Kidney (tissue), 14 donors: ENCODE measurements around the gene STRN3. TPM values are rescaled to one million over a fixed set of nuclear protein-coding genes. Genes with fewer than 3 reads are reported as not detected.
"Not testable (repeated sequence)": the region's sequence is repeated elsewhere in the genome, so short reads cannot be mapped to it uniquely, and the experiment has no call there.

Source experiments
- DNase-seq, 5 donors: peaks; one replicate each; pipeline ENCODE4 v3.0.0-alpha.2; 2013 to 2020
- FAIRE-seq: peaks from 2 replicates; lab custom pipeline; 2012; peaks lifted over from hg19 to GRCh38; lab: Jason Lieb, UNC
- H3K27ac ChIP-seq, 2 donors: one replicate each; pipeline ENCODE4 v1.7.0; 2013; ENCODE audit warnings: low read depth in 2 of 2, low read length in 2 of 2, inconsistent platforms in 1 of 2
- H3K27me3 ChIP-seq: one replicate; pipeline ENCODE4 v1.7.1; 2013; ENCODE audit warnings: low read length, inconsistent platforms; ENCODE audit not compliant: control insufficient read depth, insufficient read depth
- H3K36me3 ChIP-seq, 3 donors: one replicate each; pipeline versions ENCODE4 v1.7.0 to v1.7.1; 2013; ENCODE audit warnings: low read length in 3 of 3, control low read depth in 1 of 3, inconsistent platforms in 1 of 3; ENCODE audit not compliant: insufficient read depth in 3 of 3, control insufficient read depth in 2 of 3
- H3K4me1 ChIP-seq, 3 donors: one replicate each; pipeline versions ENCODE4 v1.7.0 to v1.7.1; 2013; ENCODE audit warnings: low read length in 3 of 3, inconsistent platforms in 1 of 3, low read depth in 1 of 3; ENCODE audit not compliant: control insufficient read depth in 2 of 3, insufficient read depth in 2 of 3
- H3K4me3 ChIP-seq, 3 donors: one replicate each; pipeline versions ENCODE4 v1.7.0 to v1.8.1; 2013; ENCODE audit warnings: low read length in 3 of 3, control low read depth in 1 of 3, inconsistent platforms in 1 of 3
- H3K9ac ChIP-seq, 3 donors: one replicate each; pipeline versions ENCODE4 v1.7.0 to v1.7.1; 2013; ENCODE audit warnings: low read length in 3 of 3, control low read depth in 1 of 3, inconsistent platforms in 1 of 3
- H3K9me3 ChIP-seq, 3 donors: one replicate each; pipeline versions ENCODE4 v1.7.0 to v1.7.1; 2013; ENCODE audit warnings: low read length in 3 of 3, control low read depth in 1 of 3, inconsistent platforms in 1 of 3; ENCODE audit not compliant: control insufficient read depth in 2 of 3, insufficient read depth in 1 of 3
- CTCF ChIP-seq: IDR thresholded peaks from 3 replicates; pipeline ENCODE4 v1.5.1; 2012; ENCODE audit warnings: mild to moderate bottlenecking, moderate library complexity, borderline replicate concordance; ENCODE audit not compliant: insufficient read depth; ENCODE audit errors: extremely low read depth
- intact Hi-C: fragments of 100-400 bp; cut with DNase I; formaldehyde crosslinking; loops from one replicate; pipeline ENCODE4 v1.11.1; 2022
- polyA plus RNA-seq: library from polyadenylated mRNA; stranded (reverse); fragments of 350-450 nt; fragmentation: Illumina TruSeq; extraction: RNeasy Lipid Tissue Mini Kit (QIAGEN cat#74804); gene quantifications from one replicate; pipeline ENCODE4 v1.2.3, GENCODE V29; 2014; ENCODE audit warnings: low read depth, low replicate concordance; ENCODE audit not compliant: insufficient read depth
- total RNA-seq: library from RNA; stranded (reverse); fragmentation: NEBNext Ultra II Directional; extraction: Animal tissue kit (Norgen Biotek cat#: 25700); gene quantifications from one replicate; pipeline ENCODE4 v1.2.1, GENCODE V29; 2021
- donor health status: control.
- donor health status: control.
- donor health status: control.
- donor health status: control.
- donor health status: control.
- donor health status: DM: yes; HTN: yes; CAD: no.
- donor health status: Normal renal cell carcinoma (clear cell type).

The STRN3 gene
- total and polyA plus RNA-seq, 2 donors from 2014 or later = 10.6 to 52.9 TPM

- H3K4me1 ChIP-seq = no peaks in the 10 kb centered on the region
- H3K4me3 ChIP-seq = no peak overlapping the region
- no peaks in the 10 kb centered on the region for H3K36me3 ChIP-seq
- TF ChIP-seq CTCF = no peak
- no peak overlapping the region for H3K27ac ChIP-seq
- no peaks in the 10 kb centered on the region for H3K9me3 ChIP-seq
- FAIRE-seq = no peak
- no peaks in the 10 kb centered on the region for H3K27me3 ChIP-seq
- intact Hi-C loops = no loop called here
- no peak overlapping the region for H3K9ac ChIP-seq
- no peak for DNase-seq
Observed at GRCh38 chr14:31006703-31007102, 19.5 kb downstream of the STRN3 start.

- DNase-seq, H3K27me3 ChIP-seq, H3K27ac ChIP-seq, FAIRE-seq, H3K36me3 ChIP-seq, H3K4me3 ChIP-seq, H3K9ac ChIP-seq, H3K9me3 ChIP-seq, intact Hi-C loops, H3K4me1 ChIP-seq: not testable (repeated sequence)
Observed at GRCh38 chr14:31004007-31004406, 22.2 kb downstream of the STRN3 start.

- Histone ChIP-seq H3K27ac (no peak overlapping the region), H3K4me3 (no peak overlapping the region), H3K9me3 (peaks cover 0 to 9% (median under 1%) of the 10 kb centered on the region in 3 donors), H3K9ac (no peak overlapping the region), H3K4me1 (no peaks in the 10 kb centered on the region), H3K36me3 (peaks cover 0 to 3% (median 1%) of the 10 kb centered on the region in 3 donors), H3K27me3 (no peaks in the 10 kb centered on the region)
- intact Hi-C loops = no loop called here
- no peak for FAIRE-seq
- TF ChIP-seq CTCF = no peak
- no peak for DNase-seq
Observed at GRCh38 chr14:31003284-31003683, 22.9 kb downstream of the STRN3 start.

GRCh38 chr14:31001339-31001658, 24.9 kb downstream of the STRN3 start:
- TF ChIP-seq CTCF = no peak
- Histone ChIP-seq H3K4me1 (peaks cover 0 to 1% (median 0%) of the 10 kb centered on the region in 3 donors), H3K4me3 (no peak overlapping the region), H3K36me3 (peaks cover 0 to 3% (median 2%) of the 10 kb centered on the region in 3 donors), H3K27me3 (no peaks in the 10 kb centered on the region), H3K9ac (no peak overlapping the region), H3K9me3 (peaks cover 0 to 16% (median 2%) of the 10 kb centered on the region in 3 donors), H3K27ac (no peak overlapping the region)
- DNase-seq = no peak
- intact Hi-C loops = no loop called here
- FAIRE-seq = no peak
